ENCODE measurements around the gene MOCS3. TPM values are rescaled to one million over a fixed set of nuclear protein-coding genes. Genes with fewer than 3 reads are reported as not detected.

MOCS3 gene
- total and polyA plus RNA-seq, 4 experiments from 2014 or later, result 3.9 to 8.9 (median 6.8) TPM

DNA sequence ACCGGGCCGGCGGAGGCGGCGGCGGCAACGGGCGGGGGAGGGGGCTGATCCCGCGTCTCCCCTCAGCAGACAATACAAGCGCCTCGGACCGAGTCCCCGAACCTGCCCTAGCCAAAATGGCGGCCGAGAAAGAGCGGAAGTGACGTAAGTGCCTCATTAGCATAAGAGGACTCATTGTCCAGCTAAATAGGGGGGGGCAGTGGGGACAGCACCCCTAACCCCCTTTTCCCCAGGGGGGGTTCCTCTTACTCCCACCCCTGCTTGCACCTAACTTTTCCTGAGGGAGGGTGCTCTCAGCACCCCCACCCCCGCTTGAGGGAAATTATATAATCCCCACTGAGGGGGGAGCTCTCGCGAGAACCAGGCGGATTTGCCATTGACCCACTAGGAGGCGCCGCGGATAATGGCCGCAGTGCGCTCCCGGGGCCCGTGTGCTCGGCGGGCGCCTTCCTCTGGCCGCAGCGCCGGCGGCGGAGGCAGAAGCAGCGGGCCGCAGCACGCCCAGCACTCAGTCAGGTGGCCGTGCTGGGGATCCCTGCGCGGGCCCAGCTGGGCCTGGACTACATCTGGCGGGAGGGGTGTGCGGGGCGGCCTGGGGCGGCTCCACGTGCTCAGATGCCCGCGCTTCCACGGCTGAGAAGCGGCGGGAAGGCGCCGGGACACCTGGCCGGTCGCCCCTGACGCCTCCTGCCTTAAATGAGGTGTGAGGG lies 27.2 kb upstream of the MOCS3 start, which contains the start of gene ADNP:
Gene ADNP, minus strand, starts transcription at position 132 of the 710 bp plus-strand sequence. CDS start 27,441 bp downstream, outside the sequence.
- peak; percentile 92 to 94 (median 92) for DNase-seq
- Mint-ChIP-seq H3K4me1 (peaks cover 21 to 43% (median 35%) of the 10 kb centered on the region in 4 donors), H3K9me3 (no peaks in the 10 kb centered on the region), H3K4me3 (peak within 1 kb of the TSS; percentile 88 to 96 (median 91)), H3K27ac (peak within 1 kb of the TSS; percentile 98 to 100 (median 99)), H3K36me3 (peaks cover 18 to 57% of the 10 kb centered on the region in 2 donors), H3K27me3 (no peaks in the 10 kb centered on the region)
- intact Hi-C loops (cut with micrococcal nuclease), result loop anchor here (1.0 kb wide), 3 partner anchors 27 to 421 kb away; partner anchors contain the start of genes DPM1, MOCS3, PARD6B and PTPN1
- no peaks in the 10 kb centered on the region for H3K9me3 ChIP-seq (ENCODE audit: control insufficient read depth in 1 of 2, low read length in 2 of 2)
- H3K27me3 ChIP-seq (ENCODE audit: insufficient read depth, low read length), result no peaks in the 10 kb centered on the region
- ChIA-PET POLR2A (ENCODE audit: partially characterized antibody) (interaction anchor here (0.6 to 5.6 kb wide), 24 partner anchors 10 to 1885 kb away, joined by 3 to 153 read pairs (median 4); partner anchors contain the start of genes BCAS4, CSE1L, DPM1 and MOCS3), CTCF (ENCODE audit: partially characterized antibody) (interaction anchor here (0.8 to 17.7 kb wide), 12 partner anchors 9 to 182 kb away, joined by 3 to 298 read pairs (median 5); partner anchors contain the start of genes BCAS4, DPM1 and MOCS3)
- peak within 1 kb of the TSS; percentile 95 for H3K27ac ChIP-seq (ENCODE audit: low read depth, low read length)
- H3K4me3 ChIP-seq (ENCODE audit: low read length in 2 of 2), result peak within 1 kb of the TSS; percentile 72 to 76
- H3K36me3 ChIP-seq (ENCODE audit: insufficient read depth, low read length), result peaks cover 21% of the 10 kb centered on the region
- H3K4me1 ChIP-seq (ENCODE audit: insufficient read depth, low read length), result peaks cover 44% of the 10 kb centered on the region

DNA sequence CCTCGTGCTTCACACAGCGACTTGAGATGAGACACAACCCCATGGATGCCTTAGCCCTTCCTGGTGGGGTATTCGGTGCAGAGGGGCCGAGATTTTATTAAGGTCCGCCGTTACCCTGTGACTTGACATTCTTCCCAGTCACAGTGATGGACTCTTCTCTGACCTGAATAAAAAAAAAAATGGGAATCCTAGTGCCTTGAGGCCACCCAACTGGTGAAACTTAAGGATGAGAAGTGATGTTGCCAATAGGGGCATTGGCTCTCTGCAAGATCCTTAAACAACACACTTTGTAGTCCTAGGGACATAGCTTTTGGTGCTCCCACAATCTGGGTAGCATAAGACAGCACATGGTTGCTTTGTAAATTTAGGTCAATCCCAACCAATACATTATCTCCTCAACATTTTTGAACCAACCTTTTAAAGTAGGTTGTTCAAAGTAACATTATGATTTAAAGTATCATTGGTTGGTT lies 26.6 kb upstream of the MOCS3 start:
- Histone ChIP-seq H3K27me3 (ENCODE audit: insufficient read depth, low read length) (no peaks in the 10 kb centered on the region), H3K9me3 (ENCODE audit: control insufficient read depth in 1 of 2, low read length in 2 of 2) (no peaks in the 10 kb centered on the region), H3K4me1 (ENCODE audit: insufficient read depth, low read length) (peaks cover 39% of the 10 kb centered on the region), H3K4me3 (ENCODE audit: low read length in 2 of 2) (peak overlapping the region; percentile 72 to 76), H3K27ac (ENCODE audit: low read depth, low read length) (peak overlapping the region; percentile 95), H3K36me3 (ENCODE audit: insufficient read depth, low read length) (peaks cover 25% of the 10 kb centered on the region)
- Mint-ChIP-seq H3K27me3 (no peaks in the 10 kb centered on the region), H3K4me1 (peaks cover 17 to 38% (median 31%) of the 10 kb centered on the region in 4 donors), H3K27ac (peak overlapping the region; percentile 94 to 100 (median 99)), H3K36me3 (peaks cover 20 to 59% of the 10 kb centered on the region in 2 donors), H3K9me3 (no peaks in the 10 kb centered on the region), H3K4me3 (peak overlapping the region; percentile 80 to 96 (median 91))
- ChIA-PET CTCF (ENCODE audit: partially characterized antibody) (interaction anchor here (0.9 to 17.7 kb wide), 9 partner anchors 9 to 183 kb away, joined by 3 to 298 read pairs (median 5); partner anchors contain the start of genes BCAS4, DPM1 and MOCS3), POLR2A (ENCODE audit: partially characterized antibody) (interaction anchor here (0.8 to 5.6 kb wide), 21 partner anchors 9 to 1886 kb away, joined by 3 to 153 read pairs (median 5); partner anchors contain the start of genes BCAS4, CSE1L, DPM1 and MOCS3)
- no peak for DNase-seq
- intact Hi-C loops (cut with micrococcal nuclease), result no loop called here

DNA sequence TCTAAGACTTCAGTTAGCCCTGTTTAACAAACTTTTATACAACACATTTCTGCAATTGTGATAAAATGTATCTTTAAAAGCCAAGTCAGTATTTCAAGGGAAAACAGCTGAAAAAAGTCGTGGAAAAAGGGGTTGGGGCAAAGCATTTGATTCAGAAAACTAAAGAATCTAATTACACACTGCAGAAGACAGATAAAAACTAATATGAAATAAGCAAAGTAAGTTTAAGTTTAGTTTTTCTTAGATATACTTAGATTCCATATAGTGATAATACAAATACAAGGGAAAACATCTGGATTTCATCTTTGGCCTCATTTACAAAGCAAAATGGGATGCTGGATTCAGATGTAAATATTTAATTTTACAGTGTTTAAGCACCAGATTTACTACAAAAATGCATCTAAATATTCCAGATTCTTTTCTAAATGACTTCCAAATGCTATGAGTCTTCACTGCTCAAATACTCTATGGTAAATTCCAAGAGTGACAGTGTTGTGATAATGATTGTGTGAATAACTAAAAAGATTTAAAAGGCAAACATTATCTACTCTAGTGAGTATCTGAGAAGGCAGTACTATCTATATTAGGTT lies 25.8 kb upstream of the MOCS3 start:
- H3K36me3 Mint-ChIP-seq, result peaks cover 17 to 63% of the 10 kb centered on the region in 2 donors

DNA sequence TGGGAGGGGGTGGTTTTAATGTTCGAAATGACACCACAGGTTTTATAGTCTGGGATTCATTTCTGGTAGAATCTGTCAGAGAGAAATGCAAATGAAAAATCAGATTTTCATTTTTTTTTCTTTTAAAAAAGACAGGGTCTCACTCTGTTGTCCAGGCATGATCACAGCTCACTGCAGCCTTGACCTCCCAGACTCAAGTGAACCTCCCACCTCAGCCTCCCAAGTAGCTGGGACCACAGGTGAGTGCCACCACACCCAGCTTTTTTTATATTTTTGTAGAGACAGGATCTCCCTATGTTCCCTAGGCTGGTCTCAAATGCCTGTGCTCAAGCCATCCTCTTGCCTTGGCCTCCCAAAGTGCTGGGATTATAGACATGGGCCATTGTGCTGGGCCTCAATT lies 25.0 kb upstream of the MOCS3 start:
- Histone ChIP-seq H3K4me1 (ENCODE audit: insufficient read depth, low read length) (peaks cover 24% of the 10 kb centered on the region), H3K36me3 (ENCODE audit: insufficient read depth, low read length) (peaks cover 18% of the 10 kb centered on the region), H3K27ac (ENCODE audit: low read depth, low read length) (no peak overlapping the region), H3K9me3 (ENCODE audit: control insufficient read depth in 1 of 2, low read length in 2 of 2) (no peaks in the 10 kb centered on the region), H3K27me3 (ENCODE audit: insufficient read depth, low read length) (no peaks in the 10 kb centered on the region), H3K4me3 (ENCODE audit: low read length in 2 of 2) (no peak overlapping the region)
- intact Hi-C loops (cut with micrococcal nuclease), result no loop called here
- DNase-seq, result no peak
- H3K36me3 Mint-ChIP-seq, result peaks cover 14 to 58% of the 10 kb centered on the region in 2 donors
- ChIA-PET POLR2A (ENCODE audit: partially characterized antibody) (interaction anchor here (1.7 to 5.6 kb wide), 2 partner anchors 24 to 139 kb away, joined by 6 to 153 read pairs; partner anchors contain the start of genes BCAS4, DPM1 and MOCS3), CTCF (ENCODE audit: partially characterized antibody) (interaction anchor here (1.3 to 17.7 kb wide), 3 partner anchors 10 to 142 kb away, joined by 3 to 298 read pairs (median 29); partner anchors contain the start of genes BCAS4, DPM1 and MOCS3)
- H3K27me3 Mint-ChIP-seq, result no peaks in the 10 kb centered on the region
- H3K27ac Mint-ChIP-seq, result peak overlapping the region in 5 of 7 donors; percentile 61 to 100 (median 64)
- no peaks in the 10 kb centered on the region for H3K9me3 Mint-ChIP-seq
- H3K4me3 Mint-ChIP-seq, result peak overlapping the region in 2 of 8 donors; percentile 24 to 25
- peaks cover 11 to 24% (median 19%) of the 10 kb centered on the region in 4 donors for H3K4me1 Mint-ChIP-seq

More for the DNA sequence above, 25.8 kb upstream of the MOCS3 start:
- Histone ChIP-seq H3K36me3 (ENCODE audit: insufficient read depth, low read length) (peaks cover 25% of the 10 kb centered on the region), H3K27me3 (ENCODE audit: insufficient read depth, low read length) (no peaks in the 10 kb centered on the region), H3K4me3 (ENCODE audit: low read length in 2 of 2) (no peak overlapping the region), H3K9me3 (ENCODE audit: control insufficient read depth in 1 of 2, low read length in 2 of 2) (no peaks in the 10 kb centered on the region), H3K27ac (ENCODE audit: low read depth, low read length) (peak overlapping the region; percentile 95), H3K4me1 (ENCODE audit: insufficient read depth, low read length) (peaks cover 32% of the 10 kb centered on the region)
- intact Hi-C loops (cut with micrococcal nuclease), result no loop called here
- no peaks in the 10 kb centered on the region for H3K27me3 Mint-ChIP-seq
- H3K4me3 Mint-ChIP-seq, result peak overlapping the region in 7 of 8 donors; percentile 8 to 96 (median 88)
- H3K4me1 Mint-ChIP-seq, result peaks cover 14 to 31% (median 25%) of the 10 kb centered on the region in 4 donors
- no peaks in the 10 kb centered on the region for H3K9me3 Mint-ChIP-seq
- ChIA-PET POLR2A (ENCODE audit: partially characterized antibody) (interaction anchor here (1.3 to 5.6 kb wide), 6 partner anchors 13 to 139 kb away, joined by 3 to 153 read pairs (median 21); partner anchors contain the start of genes BCAS4, DPM1 and MOCS3), CTCF (ENCODE audit: partially characterized antibody) (interaction anchor here (1.4 to 17.7 kb wide), 3 partner anchors 24 to 141 kb away, joined by 5 to 298 read pairs (median 29); partner anchors contain the start of genes BCAS4, DPM1 and MOCS3)
- no peak for DNase-seq
- peak overlapping the region; percentile 73 to 100 (median 99) for H3K27ac Mint-ChIP-seq

DNA sequence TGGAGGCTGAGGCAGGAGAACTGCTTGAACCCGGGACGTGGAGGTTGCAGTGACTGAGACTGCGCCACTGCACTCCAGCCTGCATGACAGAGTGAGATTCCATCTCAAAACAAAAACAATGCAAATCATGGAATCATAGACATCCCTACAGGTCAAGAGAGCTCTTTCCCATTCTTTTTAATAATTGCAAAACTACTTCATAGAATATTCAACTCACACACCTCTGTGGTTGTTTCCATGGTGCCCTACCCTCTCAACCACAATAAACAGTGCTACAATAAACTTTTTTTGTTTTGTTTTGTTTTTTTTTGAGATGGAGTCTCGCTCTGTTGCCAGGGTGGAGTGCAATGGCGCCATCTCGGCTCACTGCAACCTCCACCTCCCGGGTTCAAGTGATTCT lies 15.5 kb upstream of the MOCS3 start:
- POLR2A ChIA-PET (ENCODE audit: partially characterized antibody), result no interaction called here
- peaks cover 29 to 66% of the 10 kb centered on the region in 2 donors for H3K36me3 Mint-ChIP-seq

DNA sequence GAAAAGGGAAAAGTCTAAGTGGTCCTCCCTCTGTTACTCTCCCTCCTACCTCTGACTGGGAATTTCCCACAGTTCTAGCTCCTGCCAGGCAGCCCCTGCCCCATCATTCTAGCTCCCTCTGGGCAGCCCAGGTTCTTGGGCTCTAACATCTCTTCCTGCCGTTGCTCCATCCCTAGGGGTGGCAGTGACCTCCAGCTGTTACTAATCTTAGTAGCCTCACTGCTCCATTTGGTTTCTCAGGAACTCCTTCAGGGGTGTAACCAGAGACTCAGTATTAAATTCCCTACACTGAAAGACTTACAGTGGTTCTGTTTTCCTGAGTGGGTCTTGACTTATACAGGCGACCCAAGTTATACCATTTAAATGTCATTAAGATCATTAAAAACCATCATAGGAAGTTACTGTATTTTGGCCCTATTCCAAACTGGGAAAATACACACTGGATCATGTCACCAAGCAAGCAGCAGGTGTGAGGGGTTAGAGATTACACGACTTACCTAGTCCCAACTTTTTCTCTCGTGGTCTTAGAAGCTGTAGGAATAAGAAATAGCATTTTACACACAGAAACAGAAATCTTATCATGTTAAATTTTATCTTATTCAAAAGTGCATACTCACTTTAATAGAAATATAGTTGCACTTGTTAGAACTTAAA lies 10.4 kb upstream of the MOCS3 start:
- peaks cover 0 to 9% (median 6%) of the 10 kb centered on the region in 4 donors for H3K4me1 Mint-ChIP-seq
- CTCF ChIA-PET (ENCODE audit: partially characterized antibody), result interaction anchor here (1.1 to 4.3 kb wide), 3 partner anchors 10 to 154 kb away, joined by 4 to 16 read pairs (median 5); partner anchors contain the start of genes BCAS4, DPM1 and MOCS3
- peak overlapping the region in 2 of 7 donors; percentile 50 to 57 for H3K27ac Mint-ChIP-seq
- no peak overlapping the region for H3K4me3 ChIP-seq (ENCODE audit: low read length in 2 of 2)
- POLR2A ChIA-PET (ENCODE audit: partially characterized antibody), result interaction anchor here (1.0 to 4.7 kb wide), 2 partner anchors 10 to 17 kb away, joined by 3 to 17 read pairs; partner anchors contain the start of genes ADNP, DPM1 and MOCS3
- no peaks in the 10 kb centered on the region for H3K27me3 Mint-ChIP-seq
- H3K9me3 Mint-ChIP-seq, result no peaks in the 10 kb centered on the region
- DNase-seq, result no peak
- no peak overlapping the region for H3K4me3 Mint-ChIP-seq
- peaks cover 64% of the 10 kb centered on the region for H3K36me3 ChIP-seq (ENCODE audit: insufficient read depth, low read length)
- intact Hi-C loops (cut with micrococcal nuclease), result no loop called here
- no peaks in the 10 kb centered on the region for H3K4me1 ChIP-seq (ENCODE audit: insufficient read depth, low read length)
- H3K27me3 ChIP-seq (ENCODE audit: insufficient read depth, low read length), result no peaks in the 10 kb centered on the region
- peaks cover 44 to 74% of the 10 kb centered on the region in 2 donors for H3K36me3 Mint-ChIP-seq
- no peak overlapping the region for H3K27ac ChIP-seq (ENCODE audit: low read depth, low read length)
- no peaks in the 10 kb centered on the region for H3K9me3 ChIP-seq (ENCODE audit: control insufficient read depth in 1 of 2, low read length in 2 of 2)

More for the DNA sequence above, 15.5 kb upstream of the MOCS3 start:
- H3K27ac Mint-ChIP-seq, result peak overlapping the region in 2 of 7 donors; percentile 22 to 68
- no peak overlapping the region for H3K4me3 Mint-ChIP-seq
- intact Hi-C loops (cut with micrococcal nuclease), result no loop called here
- peaks cover 0 to 3% (median 1%) of the 10 kb centered on the region in 4 donors for H3K4me1 Mint-ChIP-seq
- H3K27me3 ChIP-seq (ENCODE audit: insufficient read depth, low read length), result no peaks in the 10 kb centered on the region
- peaks cover 77% of the 10 kb centered on the region for H3K36me3 ChIP-seq (ENCODE audit: insufficient read depth, low read length)
- H3K9me3 ChIP-seq (ENCODE audit: control insufficient read depth in 1 of 2, low read length in 2 of 2), result no peaks in the 10 kb centered on the region
- no peaks in the 10 kb centered on the region for H3K27me3 Mint-ChIP-seq
- H3K4me3 ChIP-seq (ENCODE audit: low read length in 2 of 2), result no peak overlapping the region
- H3K27ac ChIP-seq (ENCODE audit: low read depth, low read length), result no peak overlapping the region
- DNase-seq, result peak in 3 of 5 donors; percentile 3 to 30 (median 11)
- no peaks in the 10 kb centered on the region for H3K4me1 ChIP-seq (ENCODE audit: insufficient read depth, low read length)
- CTCF ChIA-PET (ENCODE audit: partially characterized antibody), result interaction anchor here (6.0 kb wide), 1 partner anchor 13 kb away, joined by 30 read pairs; the partner anchor contains the start of gene ADNP
- H3K9me3 Mint-ChIP-seq, result no peaks in the 10 kb centered on the region

Measured in CD4-positive, alpha-beta memory T cell (primary cell).